Measurements from ENCODE around the gene BLOC1S5. TPM values are rescaled to one million over a fixed set of nuclear protein-coding genes. Genes with fewer than 3 reads are reported as not detected.

Gene BLOC1S5, protein sequence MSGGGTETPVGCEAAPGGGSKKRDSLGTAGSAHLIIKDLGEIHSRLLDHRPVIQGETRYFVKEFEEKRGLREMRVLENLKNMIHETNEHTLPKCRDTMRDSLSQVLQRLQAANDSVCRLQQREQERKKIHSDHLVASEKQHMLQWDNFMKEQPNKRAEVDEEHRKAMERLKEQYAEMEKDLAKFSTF
- total RNA-seq = 10 to 100 TPM in 3 of 4 donors, 1 to 10 TPM in 1; 9.6 to 18.8 (median 14.9) TPM

- TF ChIP-seq CTCF (IDR thresholded peaks at IDR 0.05; ENCODE audit: low read depth) = peak; percentile 78
These were observed at the start of gene BLOC1S5 for GRCh38 chr6:8063761-8064637. Gene BLOC1S5, minus strand, starts transcription at chr6:8064389. Its CDS starts 13 bp downstream, at chr6:8064376.

- TF ChIP-seq CTCF (IDR thresholded peaks at IDR 0.05; ENCODE audit: low read depth) = no peak
These were observed 49.0 kb upstream of the BLOC1S5 start for GRCh38 chr6:8113131-8113654.

- no peak for TF ChIP-seq CTCF (IDR thresholded peaks at IDR 0.05; ENCODE audit: low read depth)
These were observed 46.5 kb upstream of the BLOC1S5 start for GRCh38 chr6:8110725-8111124.

DNA sequence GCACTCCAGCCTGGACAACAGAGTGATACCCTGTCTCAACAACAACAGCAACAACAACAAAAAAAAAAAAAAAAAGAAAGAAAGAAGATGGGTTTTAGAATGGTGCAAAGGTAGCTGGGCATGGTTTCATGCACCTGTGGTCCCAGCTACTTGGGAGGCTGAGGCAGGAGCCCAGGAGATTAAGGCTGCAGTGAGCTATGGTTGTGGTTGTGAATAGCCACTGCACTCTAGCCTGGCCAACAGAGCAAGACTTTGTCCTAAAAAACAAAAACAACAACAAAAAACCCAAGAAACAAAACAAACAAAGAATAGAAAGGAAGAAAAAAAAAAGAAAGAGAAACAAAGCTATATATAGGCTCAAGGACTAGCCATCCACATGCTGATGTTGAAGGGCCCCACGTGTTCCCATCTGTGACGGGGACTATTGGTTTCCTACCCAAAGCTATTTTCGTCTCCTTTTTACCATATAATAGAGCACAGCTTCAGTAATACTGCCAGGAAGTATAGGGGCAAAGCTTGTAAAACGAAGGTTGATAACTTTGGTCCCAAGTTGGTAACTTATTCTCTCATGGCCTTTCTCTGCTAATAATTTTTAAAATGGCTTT lies 46.0 kb upstream of the BLOC1S5 start:
- no peak for TF ChIP-seq CTCF (IDR thresholded peaks at IDR 0.05; ENCODE audit: low read depth)

- no peak for TF ChIP-seq CTCF (IDR thresholded peaks at IDR 0.05; ENCODE audit: low read depth)
These were observed 44.8 kb upstream of the BLOC1S5 start for GRCh38 chr6:8108759-8109539.

- no peak for TF ChIP-seq CTCF (IDR thresholded peaks at IDR 0.05; ENCODE audit: low read depth)
These were observed 44.0 kb upstream of the BLOC1S5 start for GRCh38 chr6:8108031-8108660.

All from subcutaneous adipose tissue (tissue), 4 donors.